Endothelial cell of umbilical vein (primary cell): ENCODE data around the gene PRRX2. TPM values are rescaled to one million over a fixed set of nuclear protein-coding genes. Genes with fewer than 3 reads are reported as not detected.

Experiments
- BruUV-seq: library from RNA; stranded (reverse); fragments of 400-500 nt; replicated peaks from 2 replicates; lab custom pipeline; 2021; lab: Mats Ljungman, UMichigan
- CTCF ChIA-PET: fragments of 300-600, 350-600 bp; sonication (Branson Sonifier 250); formaldehyde crosslinking; loops from one replicate; lab custom pipeline; 2021; ENCODE audit warnings: antibody characterized with exemption, inconsistent platforms; lab: Charles Lee
- POLR2A ChIA-PET: fragments of 300-600, 350-600 bp; sonication (Branson Sonifier 250); formaldehyde crosslinking; loops from one replicate; lab custom pipeline; 2021; ENCODE audit warnings: antibody characterized with exemption, inconsistent platforms; lab: Charles Lee
- DNase-seq: peaks from one replicate; pipeline ENCODE4 v3.0.0-alpha.2; 2011; ENCODE audit warnings: low read depth, low spot score
- FAIRE-seq: peaks from 2 replicates; lab custom pipeline; 2011; peaks lifted over from hg19 to GRCh38; lab: Jason Lieb, UNC
- H2AFZ ChIP-seq: 2 replicates; pipeline ENCODE4 v1.6.0; 2012; ENCODE audit warnings: low read depth, low read length, control low read depth, inconsistent platforms
- H3K27ac ChIP-seq: 2 replicates; pipeline ENCODE4 v1.5.1; 2011; ENCODE audit warnings: low read depth, mild to moderate bottlenecking, control low read depth, low read length, moderate library complexity; ENCODE audit not compliant: insufficient read depth
- H3K27me3 ChIP-seq, 2 experiments: 2 replicates each; pipeline versions ENCODE4 v1.6.0 to v1.6.1; 2011; ENCODE audit warnings: low read length in 2 of 2, mixed read lengths in 1 of 2; ENCODE audit not compliant: control insufficient read depth in 2 of 2, insufficient read depth in 2 of 2
- H3K36me3 ChIP-seq, 2 experiments: 2 replicates in 1 of 2; 3 replicates in 1 of 2; pipeline ENCODE4 v1.5.1; 2011; ENCODE audit warnings: low read length in 2 of 2, mild to moderate bottlenecking in 1 of 2, moderate library complexity in 1 of 2; ENCODE audit not compliant: control insufficient read depth in 2 of 2, insufficient read depth in 2 of 2; ENCODE audit errors: extremely low read depth in 1 of 2
- H3K4me1 ChIP-seq: 3 replicates; pipeline ENCODE4 v1.5.1; 2011; ENCODE audit warnings: mild to moderate bottlenecking, low read length; ENCODE audit not compliant: control insufficient read depth, insufficient read depth; ENCODE audit errors: extremely low read depth
- H3K4me2 ChIP-seq: 2 replicates; pipeline ENCODE4 v1.6.1; 2011; ENCODE audit warnings: low read length, control low read depth, mixed read lengths; ENCODE audit not compliant: insufficient read depth
- H3K4me3 ChIP-seq, 3 experiments: fragments of 200-600 bp in 1 of 3; sonication (generic), shearing (Covaris generic) in 1 of 3; replicated peaks in 1 of 3; 2 replicates each; pipeline ENCODE4 v1.5.1; 2011 to 2016; ENCODE audit warnings: control low read depth in 3 of 3, low read length in 3 of 3, mild to moderate bottlenecking in 2 of 3, inconsistent platforms in 1 of 3, low read depth in 1 of 3, moderate library complexity in 1 of 3; ENCODE audit not compliant: insufficient read depth in 1 of 3
- H3K79me2 ChIP-seq: 2 replicates; pipeline ENCODE4 v1.6.0; 2012; ENCODE audit warnings: low read length, inconsistent platforms; ENCODE audit not compliant: control insufficient read depth, insufficient read depth
- H3K9ac ChIP-seq: replicated peaks from 2 replicates; pipeline ENCODE3; 2011; ENCODE audit warnings: low read length, control low read depth; ENCODE audit not compliant: insufficient read depth; ENCODE audit errors: extremely low read depth
- H3K9me1 ChIP-seq: replicated peaks from 3 replicates; pipeline ENCODE4 v1.6.0; 2011; ENCODE audit warnings: mild to moderate bottlenecking, low read length; ENCODE audit not compliant: control insufficient read depth, insufficient read depth; ENCODE audit errors: extremely low read depth
- H3K9me3 ChIP-seq: replicated peaks from 2 replicates; pipeline ENCODE4 v1.5.1; 2012; ENCODE audit warnings: low read length, inconsistent platforms; ENCODE audit not compliant: control insufficient read depth, insufficient read depth
- H4K20me1 ChIP-seq: replicated peaks from 2 replicates; pipeline ENCODE3; 2011; ENCODE audit warnings: mild to moderate bottlenecking, low read length; ENCODE audit not compliant: control insufficient read depth, insufficient read depth; ENCODE audit errors: extremely low read depth
- EZH2 ChIP-seq: IDR thresholded peaks from 2 replicates; pipeline ENCODE4 v1.6.1; 2012; ENCODE audit warnings: borderline replicate concordance, low read depth, mild to moderate bottlenecking, moderate library complexity, low read length, inconsistent platforms; ENCODE audit not compliant: severe bottlenecking
- FOS ChIP-seq: IDR thresholded peaks from 2 replicates; pipeline ENCODE4 v1.6.1; 2011; ENCODE audit warnings: mild to moderate bottlenecking, low read length, moderate library complexity, borderline replicate concordance; ENCODE audit not compliant: insufficient read depth
- GATA2 ChIP-seq: IDR thresholded peaks from 2 replicates; pipeline ENCODE4 v1.7.0; 2011; ENCODE audit warnings: low read depth, mild to moderate bottlenecking, moderate library complexity, mixed read lengths, low read length; ENCODE audit not compliant: insufficient read length, insufficient read depth
- JUN ChIP-seq: IDR thresholded peaks from 2 replicates; pipeline ENCODE4 v1.6.1; 2011; ENCODE audit warnings: borderline replicate concordance, low read depth; ENCODE audit not compliant: insufficient read length, insufficient read depth
- MYC ChIP-seq: IDR thresholded peaks from one replicate; pipeline ENCODE4 v1.6.1; 2011; ENCODE audit warnings: mild to moderate bottlenecking, low read depth, low read length
- POLR2A ChIP-seq: IDR thresholded peaks from 2 replicates; pipeline ENCODE4 v1.6.1; 2012; ENCODE audit warnings: low read depth, mild to moderate bottlenecking, control low read depth, low read length
- POLR2AphosphoS5 ChIP-seq: IDR thresholded peaks from 2 replicates; pipeline ENCODE4 v1.6.1; 2012; ENCODE audit warnings: low read depth, mild to moderate bottlenecking, control low read depth, low read length, moderate library complexity; ENCODE audit not compliant: insufficient read depth
- dilution Hi-C: fragments of 300-500 bp; cut with MboI; formaldehyde crosslinking; loops from one replicate; pipeline ENCODE4 v1.15.0; 2019; ENCODE audit warnings: low sequenced_read_pairs; ENCODE audit not compliant: extremely low pct_ligation_motif_present
- intact Hi-C: fragments of 100-400 bp; cut with micrococcal nuclease; formaldehyde crosslinking; loops from one replicate; pipeline ENCODE4 v1.10.0; 2022
- polyA plus RNA-seq, 4 experiments: library from polyadenylated mRNA; depleted of rRNA in 3 of 4; stranded (reverse) in 3 of 4; unstranded in 1 of 4; fragments of >200 nt; gene quantifications; 2 replicates each; pipeline versions ENCODE4 v1.2.1 to v1.2.3, GENCODE V29; 2011 to 2012; ENCODE audit warnings: missing spikeins in 1 of 4
- total RNA-seq: library from RNA; stranded (reverse); gene quantifications from 2 replicates; pipeline ENCODE4 v1.2.3, GENCODE V29; 2021
- TF ChIP-seq, protein P1 (sequence below), 2 donors: IDR thresholded peaks; 1 replicate in 1 of 2; 2 replicates in 1 of 2; pipeline ENCODE4 v1.5.1; 2011; ENCODE audit warnings: low read length in 2 of 2, mild to moderate bottlenecking in 2 of 2, moderate library complexity in 2 of 2, control low read depth in 1 of 2, inconsistent platforms in 1 of 2, low read depth in 1 of 2; ENCODE audit not compliant: insufficient read depth in 1 of 2; ENCODE audit errors: extremely low read depth in 1 of 2
- TF ChIP-seq, protein P2 (sequence below): IDR thresholded peaks from 2 replicates; pipeline ENCODE4 v1.6.1; 2011; ENCODE audit not compliant: insufficient read depth, insufficient read length

Gene PRRX2
- total and polyA plus RNA-seq, 2 donors (not counting 3 experiments of a cell fraction or from before 2014, with no cell fraction given), result 0.19 to 0.77 TPM

DNA sequence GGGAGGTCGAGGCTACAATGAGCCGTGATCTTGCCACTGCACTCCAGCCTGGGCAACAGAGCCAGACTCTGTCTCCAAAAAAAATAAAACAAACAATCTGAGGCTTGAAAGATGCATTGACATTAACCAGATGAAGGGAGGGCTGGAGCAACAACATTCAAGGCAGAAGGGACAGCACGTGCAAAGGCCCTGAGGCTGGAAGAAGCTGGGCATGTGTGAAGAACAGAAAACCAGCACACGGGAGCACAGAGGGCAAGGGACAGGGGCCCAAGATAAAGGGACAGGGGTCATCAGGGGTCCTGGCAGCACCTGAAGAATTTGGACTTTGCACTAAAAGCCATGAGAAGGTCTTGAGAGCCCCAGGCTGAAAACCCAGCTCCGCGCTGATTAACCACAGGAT, 84.1 kb downstream of the PRRX2 start:
- intact Hi-C loops, result no loop called here
- Histone ChIP-seq H4K20me1 (no peaks in the 10 kb centered on the region), H3K9me1 (no peaks in the 10 kb centered on the region), H3K4me2 (no peak overlapping the region), H2AFZ (no peak overlapping the region), H3K4me3 (no peak overlapping the region), H3K27me3 (peaks cover 2 to 6% of the 10 kb centered on the region in 2 experiments), H3K9me3 (no peaks in the 10 kb centered on the region), H3K79me2 (no peaks in the 10 kb centered on the region), H3K36me3 (no peaks in the 10 kb centered on the region), H3K27ac (no peak overlapping the region), H3K9ac (no peak overlapping the region), H3K4me1 (no peaks in the 10 kb centered on the region)
- TF ChIP-seq POLR2AphosphoS5, result no peak
- no peak for TF ChIP-seq MYC
- TF ChIP-seq, protein P1, sequence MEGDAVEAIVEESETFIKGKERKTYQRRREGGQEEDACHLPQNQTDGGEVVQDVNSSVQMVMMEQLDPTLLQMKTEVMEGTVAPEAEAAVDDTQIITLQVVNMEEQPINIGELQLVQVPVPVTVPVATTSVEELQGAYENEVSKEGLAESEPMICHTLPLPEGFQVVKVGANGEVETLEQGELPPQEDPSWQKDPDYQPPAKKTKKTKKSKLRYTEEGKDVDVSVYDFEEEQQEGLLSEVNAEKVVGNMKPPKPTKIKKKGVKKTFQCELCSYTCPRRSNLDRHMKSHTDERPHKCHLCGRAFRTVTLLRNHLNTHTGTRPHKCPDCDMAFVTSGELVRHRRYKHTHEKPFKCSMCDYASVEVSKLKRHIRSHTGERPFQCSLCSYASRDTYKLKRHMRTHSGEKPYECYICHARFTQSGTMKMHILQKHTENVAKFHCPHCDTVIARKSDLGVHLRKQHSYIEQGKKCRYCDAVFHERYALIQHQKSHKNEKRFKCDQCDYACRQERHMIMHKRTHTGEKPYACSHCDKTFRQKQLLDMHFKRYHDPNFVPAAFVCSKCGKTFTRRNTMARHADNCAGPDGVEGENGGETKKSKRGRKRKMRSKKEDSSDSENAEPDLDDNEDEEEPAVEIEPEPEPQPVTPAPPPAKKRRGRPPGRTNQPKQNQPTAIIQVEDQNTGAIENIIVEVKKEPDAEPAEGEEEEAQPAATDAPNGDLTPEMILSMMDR (IDR thresholded peaks at IDR 0.05; ENCODE audit: extremely low read depth in 1 of 2, insufficient read depth in 1 of 2, low read depth in 1 of 2, low read length in 2 of 2), result no peak
- no peak for TF ChIP-seq GATA2
- TF ChIP-seq, protein P2, sequence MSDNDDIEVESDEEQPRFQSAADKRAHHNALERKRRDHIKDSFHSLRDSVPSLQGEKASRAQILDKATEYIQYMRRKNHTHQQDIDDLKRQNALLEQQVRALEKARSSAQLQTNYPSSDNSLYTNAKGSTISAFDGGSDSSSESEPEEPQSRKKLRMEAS, result no peak
- no peak for TF ChIP-seq POLR2A
- no peak for TF ChIP-seq JUN
- no peak for TF ChIP-seq FOS
- TF ChIP-seq EZH2, result no peak
- ChIA-PET CTCF (interaction anchor here (0.6 to 5.5 kb wide), 4 partner anchors 12 to 34 kb away, joined by 3 to 28 read pairs (median 4); no protein-coding TSS in a partner anchor), POLR2A (no interaction called here)
- dilution Hi-C loops, result no loop called here
- FAIRE-seq (no peak), DNase-seq (no peak)
- BruUV-seq, result no TSS peak
